ENCODE data around the gene PRKAR1A.
A peak's percentile ranks its signal among the peaks of the same experiment; 100 is the strongest.
"Not testable (repeated sequence)": the region's sequence is repeated elsewhere in the genome, so short reads cannot be mapped to it uniquely, and the experiment has no call there.

The PRKAR1A gene

GRCh38 chr17:68581863-68582645, 69.8 kb downstream of the PRKAR1A start:
- no peak for DNase-seq

GRCh38 chr17:68582867-68583266, 70.6 kb downstream of the PRKAR1A start:
- DNase-seq = not testable (repeated sequence)

GRCh38 chr17:68584581-68585303, 72.5 kb downstream of the PRKAR1A start:
- no peak for DNase-seq

- no peak for DNase-seq
Observed at GRCh38 chr17:68585643-68586042, 73.4 kb downstream of the PRKAR1A start.

GRCh38 chr17:68587026-68587425, 74.8 kb downstream of the PRKAR1A start:
- no peak for DNase-seq

- DNase-seq = no peak
Observed at GRCh38 chr17:68587847-68588246, 75.6 kb downstream of the PRKAR1A start.

- no peak for DNase-seq
Observed at GRCh38 chr17:68588362-68588761, 76.1 kb downstream of the PRKAR1A start.

GRCh38 chr17:68589086-68589485, 76.9 kb downstream of the PRKAR1A start:
- DNase-seq = no peak

- no peak for DNase-seq
Observed at GRCh38 chr17:68591583-68591982, 79.4 kb downstream of the PRKAR1A start.

- DNase-seq = no peak
Observed at GRCh38 chr17:68592009-68592408, 79.8 kb downstream of the PRKAR1A start.

GRCh38 chr17:68592682-68593641, 80.7 kb downstream of the PRKAR1A start:
- peak; percentile 17 for DNase-seq

GRCh38 chr17:68594552-68594951, 82.3 kb downstream of the PRKAR1A start:
- no peak for DNase-seq

GRCh38 chr17:68595496-68595895, 83.3 kb downstream of the PRKAR1A start:
- DNase-seq = no peak

GRCh38 chr17:68595986-68596385, 83.8 kb downstream of the PRKAR1A start:
- no peak for DNase-seq

GRCh38 chr17:68596411-68596945, 84.2 kb downstream of the PRKAR1A start:
- no peak for DNase-seq

GRCh38 chr17:68598074-68598473, 85.8 kb downstream of the PRKAR1A start:
- DNase-seq = no peak

- DNase-seq = no peak
Observed at GRCh38 chr17:68598545-68598961, 86.3 kb downstream of the PRKAR1A start.

- no peak for DNase-seq
Observed at GRCh38 chr17:68599091-68599490, 86.9 kb downstream of the PRKAR1A start.

GRCh38 chr17:68599552-68600066, 87.4 kb downstream of the PRKAR1A start:
- no peak for DNase-seq

- DNase-seq = peak; percentile 9
Observed at GRCh38 chr17:68600067-68600930, 88.1 kb downstream of the PRKAR1A start.
